ENCODE data around the gene FBXL5. TPM values are rescaled to one million over a fixed set of nuclear protein-coding genes. Genes with fewer than 3 reads are reported as not detected.

The FBXL5 gene
- total and polyA plus RNA-seq, 9 of the 15 experiments (the other 6 are each of a cell fraction or from before 2014, with no cell fraction given): 6.0 to 35.2 (median 22.1) TPM

- POLR2A ChIA-PET: interaction anchor here (1.5 to 1.6 kb wide), 2 partner anchors 16 to 28 kb away, joined by 4 to 9 read pairs; partner anchors contain the start of gene FAM200B
- H2AFZ ChIP-seq (ENCODE audit: low read depth, low read length): peak overlapping the region; percentile 73
- ATAC-seq: peak; percentile 10
- TF ChIP-seq KDM4B (IDR thresholded peaks at IDR 0.05; ENCODE audit: borderline replicate concordance in 2 of 2, low read depth in 1 of 2) (no peak), ETS1 (conservative IDR thresholded peaks at IDR 0.05; ENCODE audit: control insufficient read depth, low read depth, low read length) (no peak), ZNF146 (CRISPR knock-in tag; IDR thresholded peaks at IDR 0.05; ENCODE audit: unreplicated experiment) (no peak), ARNT (IDR thresholded peaks at IDR 0.05) (0 out of 4 replicates have a peak, but pooled peaks of 1 of the 2 experiments have one; percentile 7), FOXM1 (IDR thresholded peaks at IDR 0.05; ENCODE audit: low read depth) (0 out of 2 replicates have a peak, but pooled peaks have one; percentile 14), FOXM1 (CRISPR knock-in tag; IDR thresholded peaks at IDR 0.05; ENCODE audit: low read depth) (no peak), NKRF (IDR thresholded peaks at IDR 0.05; ENCODE audit: borderline replicate concordance) (peak; percentile 39; the same call in 1 of the 2 replicates), TEAD4 (IDR thresholded peaks at IDR 0.05; ENCODE audit: low read length) (0 out of 2 replicates have a peak, but pooled peaks have one; percentile 0), TEAD4 (CRISPR knock-in tag; IDR thresholded peaks at IDR 0.05; ENCODE audit: borderline replicate concordance) (no peak)
- TF ChIP-seq, protein P1, sequence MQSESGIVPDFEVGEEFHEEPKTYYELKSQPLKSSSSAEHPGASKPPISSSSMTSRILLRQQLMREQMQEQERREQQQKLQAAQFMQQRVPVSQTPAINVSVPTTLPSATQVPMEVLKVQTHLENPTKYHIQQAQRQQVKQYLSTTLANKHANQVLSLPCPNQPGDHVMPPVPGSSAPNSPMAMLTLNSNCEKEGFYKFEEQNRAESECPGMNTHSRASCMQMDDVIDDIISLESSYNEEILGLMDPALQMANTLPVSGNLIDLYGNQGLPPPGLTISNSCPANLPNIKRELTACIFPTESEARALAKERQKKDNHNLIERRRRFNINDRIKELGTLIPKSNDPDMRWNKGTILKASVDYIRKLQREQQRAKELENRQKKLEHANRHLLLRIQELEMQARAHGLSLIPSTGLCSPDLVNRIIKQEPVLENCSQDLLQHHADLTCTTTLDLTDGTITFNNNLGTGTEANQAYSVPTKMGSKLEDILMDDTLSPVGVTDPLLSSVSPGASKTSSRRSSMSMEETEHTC (IDR thresholded peaks at IDR 0.05): no peak
Observed at GRCh38 chr4:15653420-15653819, 1.7 kb downstream of the FBXL5 start.

More at GRCh38 chr4:15653420-15653819, 1.7 kb downstream of the FBXL5 start:
- WGBS (ENCODE audit: insufficient coverage, low coverage, missing lambda C conversion rate): 2% methylated on average over 4 of the region's 4 CpGs
- CTCF ChIA-PET (ENCODE audit: low intra/inter-chr PET ratio): no interaction called here
- peak overlapping the region; percentile 82 for H3K4me2 ChIP-seq (ENCODE audit: insufficient read depth, low read length)
- peaks cover 15 to 21% of the 10 kb centered on the region in 2 experiments for H3K4me1 ChIP-seq (replicated peaks in 1 of 2; ENCODE audit: control insufficient read depth in 2 of 2, insufficient read depth in 2 of 2, low read length in 2 of 2)
- in situ Hi-C loops (cut with MboI) (loop anchor here (25.0 kb wide), 1 partner anchor 641 kb away; the partner anchor contains the start of gene CPEB2), intact Hi-C loops (cut with micrococcal nuclease) (loop anchor here (5.0 to 10.0 kb wide), 5 partner anchors 64 to 649 kb away; partner anchors contain the start of genes CPEB2 and TAPT1)
- peak overlapping the region; percentile 84 for H3K4me3 ChIP-seq
- H3K9ac ChIP-seq (ENCODE audit: insufficient read depth in 1 of 2, low read depth in 2 of 2, low read length in 2 of 2): peak overlapping the region in 1 of 2 experiments; percentile 82; a peak in 2 of 4 replicates
- no peaks in the 10 kb centered on the region for H3K9me1 ChIP-seq (ENCODE audit: control insufficient read depth, insufficient read depth, low read length)
- peaks cover 64% of the 10 kb centered on the region for H3K79me2 ChIP-seq (ENCODE audit: control insufficient read depth, insufficient read depth, low read length)
- 0 out of 2 replicates have a peak, but pooled peaks cover 3% of the 10 kb centered on the region for H3K9me3 ChIP-seq (replicated peaks; ENCODE audit: control insufficient read depth, insufficient read depth, low read depth, low read length)
- DNase-seq (ENCODE audit: extremely low read depth in 1 of 4, low spot score in 3 of 4) (no peak), FAIRE-seq (no peak)
- peaks cover 7% of the 10 kb centered on the region; the same call in 1 of the 3 replicates for H3K36me3 ChIP-seq (ENCODE audit: control insufficient read depth, insufficient read depth, low read length)
- peak overlapping the region; percentile 81 for H3K27ac ChIP-seq (ENCODE audit: extremely low read depth, low read depth, low read length)
- no TSS peak for BruUV-seq (replicated peaks)
- H3K27me3 ChIP-seq (ENCODE audit: control insufficient read depth in 2 of 2, insufficient read depth in 2 of 2, low read length in 2 of 2): no peaks in the 10 kb centered on the region
- no peaks in the 10 kb centered on the region for H4K20me1 ChIP-seq (replicated peaks; ENCODE audit: control insufficient read depth, insufficient read depth, low read length)
